GM12874 (cell line): Measurements from ENCODE around the gene PHRF1.

Experiments
- CTCF ChIP-seq: IDR thresholded peaks from 2 replicates; pipeline ENCODE4 v1.5.1; 2011; ENCODE audit warnings: low read depth, mild to moderate bottlenecking, control low read depth, low read length, moderate library complexity; ENCODE audit not compliant: insufficient read depth

PHRF1 gene

GRCh38 chr11:638631-639331, 62.5 kb downstream of the PHRF1 start:
- no peak for TF ChIP-seq CTCF

GRCh38 chr11:639332-639955, 63.2 kb downstream of the PHRF1 start:
- TF ChIP-seq CTCF: no peak

- TF ChIP-seq CTCF: no peak
Measured at GRCh38 chr11:640021-640706, 63.9 kb downstream of the PHRF1 start.

- TF ChIP-seq CTCF: no peak
Measured at GRCh38 chr11:641806-642370, 65.6 kb downstream of the PHRF1 start.

GRCh38 chr11:643366-643765, 67.1 kb downstream of the PHRF1 start:
- TF ChIP-seq CTCF: no peak

GRCh38 chr11:643849-644738, 67.8 kb downstream of the PHRF1 start:
- TF ChIP-seq CTCF: no peak
